OCI-LY7 (cell line): ENCODE measurements around the gene PACSIN2. TPM values are rescaled to one million over a fixed set of nuclear protein-coding genes. Genes with fewer than 3 reads are reported as not detected.

Experiments used
- BruUV-seq: library from RNA; stranded (reverse); fragments of 400-500 nt; replicated peaks from 2 replicates; lab custom pipeline; 2021; lab: Mats Ljungman, UMichigan
- CTCF ChIA-PET: fragments of 300-600 bp; sonication (Branson Sonifier 250); formaldehyde crosslinking; loops from one replicate; lab custom pipeline; 2022; ENCODE audit warnings: antibody characterized with exemption; ENCODE audit not compliant: unreplicated experiment; lab: Charles Lee
- POLR2A ChIA-PET: fragments of 300-600 bp; sonication (Branson Sonifier 250); formaldehyde crosslinking; loops from one replicate; lab custom pipeline; 2022; ENCODE audit warnings: antibody characterized with exemption; lab: Charles Lee
- DNase-seq: peaks from one replicate; pipeline ENCODE4 v3.0.0-alpha.2; 2015; ENCODE audit warnings: low spot score
- H2AFZ ChIP-seq: fragments of 200-600 bp; sonication (generic), shearing (Covaris generic); 2 replicates; pipeline ENCODE4 v1.6.1; 2014; ENCODE audit warnings: mild to moderate bottlenecking, antibody characterized with exemption, low read length, moderate library complexity
- H3K27ac ChIP-seq: fragments of 200-600 bp; sonication (generic); 2 replicates; pipeline ENCODE4 v1.5.1; 2014; ENCODE audit warnings: mixed run types, low read depth, mild to moderate bottlenecking, moderate library complexity, low read length, inconsistent platforms; ENCODE audit not compliant: poor library complexity, severe bottlenecking
- H3K36me3 ChIP-seq: fragments of 200-600 bp; sonication (generic); 2 replicates; pipeline ENCODE4 v1.6.1; 2014; ENCODE audit warnings: mild to moderate bottlenecking, antibody characterized with exemption, low read length, moderate library complexity, mixed read lengths; ENCODE audit not compliant: insufficient read depth
- H3K4me1 ChIP-seq: fragments of 200-600 bp; sonication (generic); 2 replicates; pipeline ENCODE4 v1.5.1; 2014; ENCODE audit warnings: mild to moderate bottlenecking, low read length; ENCODE audit not compliant: insufficient read depth, poor library complexity, severe bottlenecking
- H3K4me2 ChIP-seq: fragments of 200-600 bp; sonication (generic); 2 replicates; pipeline ENCODE4 v1.6.1; 2014; ENCODE audit warnings: mild to moderate bottlenecking, low read length
- H3K4me3 ChIP-seq: fragments of 200-600 bp; sonication (generic); 2 replicates; pipeline ENCODE4 v1.5.1; 2014; ENCODE audit warnings: mild to moderate bottlenecking, low read depth, low read length; ENCODE audit not compliant: poor library complexity, severe bottlenecking
- H3K79me2 ChIP-seq: fragments of 200-600 bp; sonication (generic); 2 replicates; pipeline ENCODE4 v1.6.1; 2016; ENCODE audit warnings: low read depth, mild to moderate bottlenecking, low read length, moderate library complexity, mixed read lengths; ENCODE audit not compliant: insufficient read depth
- H3K9me2 ChIP-seq: fragments of 200-600 bp; sonication (generic); 2 replicates; pipeline ENCODE4 v1.6.1; 2016; ENCODE audit warnings: mild to moderate bottlenecking, low read length, mixed read lengths; ENCODE audit not compliant: insufficient read depth
- H3K9me3 ChIP-seq: fragments of 200-600 bp; sonication (generic); 2 replicates; pipeline ENCODE4 v1.6.1; 2014; ENCODE audit warnings: mild to moderate bottlenecking, mixed run types, low read length, mixed read lengths
- H4K20me1 ChIP-seq: fragments of 200-600 bp; sonication (generic); 2 replicates; pipeline ENCODE4 v1.6.1; 2014; ENCODE audit warnings: mild to moderate bottlenecking, antibody characterized with exemption, low read length, moderate library complexity, mixed read lengths; ENCODE audit not compliant: insufficient read depth
- CTCF ChIP-seq: fragments of 200-600 bp; sonication (generic); conservative IDR thresholded peaks from 2 replicates; pipeline ENCODE4 v1.5.1; 2014; ENCODE audit warnings: mild to moderate bottlenecking, antibody characterized with exemption, low read length, moderate library complexity, mixed read lengths
- EZH2phosphoT487 ChIP-seq: fragments of 200-600 bp; sonication (generic); IDR thresholded peaks from 2 replicates; pipeline ENCODE4 v1.6.1; 2018; ENCODE audit warnings: low read depth, borderline replicate concordance, mild to moderate bottlenecking, mixed run types, antibody characterized with exemption, low read length, moderate library complexity, mixed read lengths
- intact Hi-C: fragments of 100-400 bp; cut with micrococcal nuclease; formaldehyde crosslinking; loops from one replicate; pipeline ENCODE4 v1.10.0; 2022; ENCODE audit not compliant: unreplicated experiment
- total RNA-seq, 2 experiments: library from RNA; depleted of rRNA in 1 of 2; stranded (reverse); fragments of >200 nt in 1 of 2; shearing (Covaris generic) in 1 of 2; gene quantifications; 2 replicates each; pipeline ENCODE4 v1.2.3, GENCODE V29; 2014 to 2022

Gene PACSIN2
- total RNA-seq, 2 experiments from 2014 or later = 25.4 to 41.7 TPM

DNA sequence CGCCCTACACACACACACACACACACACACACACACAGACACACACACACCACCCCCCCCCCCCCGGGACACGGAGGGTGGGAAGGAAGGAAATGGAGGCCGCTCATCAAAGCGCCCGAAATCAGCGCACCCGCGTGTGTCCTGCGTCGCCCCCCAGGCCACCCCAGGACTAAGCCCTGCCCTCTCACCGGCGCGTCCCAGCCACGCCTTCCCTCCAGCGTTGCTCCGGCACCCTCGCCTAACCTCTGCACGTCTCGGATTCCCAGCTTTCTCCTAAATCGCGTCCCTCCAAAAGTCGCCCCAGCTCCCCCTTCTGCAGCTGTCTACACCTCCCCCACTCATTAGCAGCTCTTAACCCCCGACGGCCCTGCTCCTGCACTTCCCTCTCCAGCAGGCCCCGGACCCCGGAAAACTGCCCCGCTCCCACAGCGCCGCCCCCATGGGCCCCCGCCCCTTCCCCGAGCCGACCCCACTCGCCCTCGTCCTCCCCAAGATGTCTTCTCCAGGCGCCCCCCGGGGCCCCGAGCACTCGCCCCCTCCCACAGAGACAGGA is 557 bp downstream of the PACSIN2 start:
- Histone ChIP-seq H4K20me1 (no peaks in the 10 kb centered on the region), H3K9me2 (no peaks in the 10 kb centered on the region), H3K4me2 (peak overlapping the region; percentile 86), H3K27ac (no peak overlapping the region), H3K9me3 (no peaks in the 10 kb centered on the region), H3K4me3 (peak overlapping the region; percentile 94), H3K36me3 (no peaks in the 10 kb centered on the region), H3K79me2 (peaks cover 44% of the 10 kb centered on the region), H3K4me1 (peaks cover 14% of the 10 kb centered on the region), H2AFZ (peak overlapping the region; percentile 53; the same call in 1 of the 2 replicates)
- intact Hi-C loops = no loop called here
- CTCF ChIA-PET = interaction anchor here (0.8 kb wide), 1 partner anchor 89 kb away, joined by 3 read pairs; no protein-coding TSS in a partner anchor
- BruUV-seq = no TSS peak
- TF ChIP-seq CTCF (no peak), EZH2phosphoT487 (no peak)
- POLR2A ChIA-PET = interaction anchor here (1.0 to 1.3 kb wide), 2 partner anchors 9 to 14 kb away, joined by 3 read pairs; no protein-coding TSS in a partner anchor
- DNase-seq = peak; percentile 52

GRCh38 chr22:43013355-43014315 is 1.3 kb downstream of the PACSIN2 start:
- peak overlapping the region; percentile 94 for H3K4me3 ChIP-seq
- H3K36me3 ChIP-seq = no peaks in the 10 kb centered on the region
- BruUV-seq = no TSS peak
- H3K9me3 ChIP-seq = no peaks in the 10 kb centered on the region
- ChIA-PET POLR2A (interaction anchor here (0.6 to 1.5 kb wide), 4 partner anchors 10 to 230 kb away, joined by 3 to 5 read pairs (median 4); no protein-coding TSS in a partner anchor), CTCF (interaction anchor here (0.8 to 1.0 kb wide), 2 partner anchors 14 to 88 kb away, joined by 3 to 4 read pairs; no protein-coding TSS in a partner anchor)
- peak overlapping the region; percentile 86 for H3K4me2 ChIP-seq
- H3K4me1 ChIP-seq = peaks cover 16% of the 10 kb centered on the region
- peak; percentile 25 for DNase-seq
- no peaks in the 10 kb centered on the region for H3K9me2 ChIP-seq
- H3K79me2 ChIP-seq = peaks cover 51% of the 10 kb centered on the region
- no peak overlapping the region for H3K27ac ChIP-seq
- no peak overlapping the region for H2AFZ ChIP-seq
- intact Hi-C loops = no loop called here
- no peak for TF ChIP-seq EZH2phosphoT487
- no peak for TF ChIP-seq CTCF
- H4K20me1 ChIP-seq = peaks cover 4% of the 10 kb centered on the region; the same call in 1 of the 2 replicates
